ENCODE measurements around the gene MAST2.
"Not testable (repeated sequence)": the region's sequence is repeated elsewhere in the genome, so short reads cannot be mapped to it uniquely, and the experiment has no call there.

Gene MAST2

DNA sequence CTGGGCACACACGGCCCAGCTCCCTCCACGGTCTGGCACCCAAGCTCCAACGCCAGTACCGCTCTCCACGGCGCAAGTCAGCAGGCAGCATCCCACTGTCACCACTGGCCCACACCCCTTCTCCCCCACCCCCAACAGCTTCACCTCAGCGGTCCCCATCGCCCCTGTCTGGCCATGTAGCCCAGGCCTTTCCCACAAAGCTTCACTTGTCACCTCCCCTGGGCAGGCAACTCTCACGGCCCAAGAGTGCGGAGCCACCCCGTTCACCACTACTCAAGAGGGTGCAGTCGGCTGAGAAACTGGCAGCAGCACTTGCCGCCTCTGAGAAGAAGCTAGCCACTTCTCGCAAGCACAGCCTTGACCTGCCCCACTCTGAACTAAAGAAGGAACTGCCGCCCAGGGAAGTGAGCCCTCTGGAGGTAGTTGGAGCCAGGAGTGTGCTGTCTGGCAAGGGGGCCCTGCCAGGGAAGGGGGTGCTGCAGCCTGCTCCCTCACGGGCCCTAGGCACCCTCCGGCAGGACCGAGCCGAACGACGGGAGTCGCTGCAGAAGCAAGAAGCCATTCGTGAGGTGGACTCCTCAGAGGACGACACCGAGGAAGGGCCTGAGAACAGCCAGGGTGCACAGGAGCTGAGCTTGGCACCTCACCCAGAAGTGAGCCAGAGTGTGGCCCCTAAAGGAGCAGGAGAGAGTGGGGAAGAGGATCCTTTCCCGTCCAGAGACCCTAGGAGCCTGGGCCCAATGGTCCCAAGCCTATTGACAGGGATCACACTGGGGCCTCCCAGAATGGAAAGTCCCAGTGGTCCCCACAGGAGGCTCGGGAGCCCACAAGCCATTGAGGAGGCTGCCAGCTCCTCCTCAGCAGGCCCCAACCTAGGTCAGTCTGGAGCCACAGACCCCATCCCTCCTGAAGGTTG, 231.4 kb downstream of the MAST2 start:
- DNase-seq: no peak

DNA sequence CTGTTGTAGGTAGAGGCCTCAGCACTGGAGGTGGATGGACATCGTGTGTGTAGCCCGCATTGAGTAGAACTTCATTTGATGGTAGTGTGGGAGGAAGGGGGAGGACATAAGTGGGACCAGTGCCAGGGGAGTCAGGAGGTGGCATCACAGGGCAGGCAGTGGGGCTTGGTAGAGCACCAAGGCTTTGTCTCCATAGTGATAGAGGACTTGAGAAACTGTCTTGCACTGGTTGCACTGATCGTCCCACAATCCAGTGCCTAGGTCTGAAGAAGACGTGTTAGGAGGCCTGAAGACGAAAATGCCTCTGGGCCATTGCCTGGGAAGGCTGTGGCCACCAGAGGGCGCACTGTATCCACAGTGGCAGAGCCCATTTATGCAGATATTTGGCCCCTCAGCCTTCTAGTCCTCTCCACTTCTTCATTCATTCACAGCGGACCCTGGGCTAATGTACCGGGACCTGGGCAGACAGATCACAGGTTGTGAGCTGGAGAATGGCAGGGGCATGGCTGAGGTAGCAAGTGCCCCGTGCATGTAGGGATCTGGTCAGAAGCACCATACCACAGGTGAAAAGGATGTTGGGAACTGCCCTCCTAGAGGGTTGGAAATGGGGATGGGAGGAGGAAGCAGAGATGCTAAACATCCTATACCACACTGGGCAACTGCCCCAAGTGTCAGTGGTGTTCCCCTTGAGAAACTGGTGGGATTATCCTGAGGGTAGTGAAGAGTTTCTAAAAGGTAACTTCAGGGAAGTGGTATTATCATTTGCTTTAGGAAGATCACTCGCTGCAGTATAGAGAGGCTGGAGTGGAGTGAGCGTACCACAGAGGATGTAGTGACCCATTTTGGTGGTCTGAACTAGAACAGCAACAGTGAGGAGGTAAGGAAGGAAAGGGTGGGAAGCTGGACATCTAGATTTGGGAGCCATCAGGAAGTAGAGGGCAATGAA, 233.8 kb downstream of the MAST2 start:
- peak; percentile 77 to 80 for DNase-seq

DNA sequence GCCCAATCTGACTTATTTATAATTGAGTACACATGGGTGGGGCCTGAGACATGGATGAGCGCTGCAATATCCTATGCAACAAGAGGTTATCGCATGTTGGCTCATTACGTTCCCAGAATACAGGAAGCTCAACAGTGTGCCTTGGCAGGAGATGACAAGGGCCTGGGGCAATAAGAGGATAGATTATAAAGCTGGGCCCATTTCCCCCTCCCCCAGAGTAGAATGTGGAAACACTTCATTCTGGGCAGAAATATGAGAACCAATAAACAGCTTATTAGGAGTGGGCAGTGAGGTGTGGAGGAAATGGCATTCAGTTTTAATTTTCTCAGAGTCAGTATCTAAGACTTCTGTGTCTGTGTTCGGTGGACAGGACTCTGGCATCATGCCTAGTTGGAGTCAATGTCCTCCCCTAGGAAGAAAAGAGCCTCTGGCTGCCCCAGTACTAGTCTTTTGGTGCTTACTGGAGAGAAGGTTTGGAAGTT, 236.2 kb downstream of the MAST2 start:
- no peak for DNase-seq

DNA sequence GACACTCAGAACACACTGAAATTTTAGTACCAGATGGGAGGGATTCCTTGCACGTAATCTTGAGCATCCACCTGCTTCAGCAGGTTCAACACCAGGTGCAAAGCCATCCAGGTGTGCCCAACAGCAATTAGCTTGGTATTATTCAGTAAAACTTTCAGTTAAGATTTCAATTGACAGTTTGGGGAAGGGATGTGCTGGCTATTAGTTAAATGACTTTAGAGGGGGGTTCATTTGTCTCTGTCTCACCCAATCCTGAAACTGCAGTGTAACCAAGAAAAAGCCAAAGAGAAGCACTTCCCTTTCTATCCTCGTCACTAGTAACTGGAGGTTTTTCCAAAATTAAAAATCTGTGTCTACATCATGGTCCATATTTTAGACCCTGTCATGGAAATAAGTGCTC, 238.1 kb downstream of the MAST2 start:
- no peak for DNase-seq

DNA sequence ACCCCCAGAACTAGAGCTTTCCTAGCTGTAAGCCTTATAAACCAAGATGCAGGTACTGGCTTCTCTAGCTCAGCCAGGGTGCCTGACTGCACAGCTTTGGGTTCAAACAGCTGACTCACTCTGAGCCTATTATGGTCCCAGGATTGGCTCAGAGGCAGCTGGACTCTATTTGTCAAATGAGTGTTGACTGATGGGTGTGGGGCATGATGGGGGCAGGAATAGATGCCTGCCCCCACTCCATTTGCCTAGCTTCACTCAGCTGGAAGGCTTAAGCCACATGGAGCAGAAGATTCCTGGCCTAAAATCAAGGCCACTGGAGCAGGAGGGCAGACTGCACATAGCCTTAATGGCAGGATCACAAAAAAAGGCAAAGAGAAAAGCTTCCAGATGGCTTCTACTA, 238.6 kb downstream of the MAST2 start:
- DNase-seq: no peak

DNA sequence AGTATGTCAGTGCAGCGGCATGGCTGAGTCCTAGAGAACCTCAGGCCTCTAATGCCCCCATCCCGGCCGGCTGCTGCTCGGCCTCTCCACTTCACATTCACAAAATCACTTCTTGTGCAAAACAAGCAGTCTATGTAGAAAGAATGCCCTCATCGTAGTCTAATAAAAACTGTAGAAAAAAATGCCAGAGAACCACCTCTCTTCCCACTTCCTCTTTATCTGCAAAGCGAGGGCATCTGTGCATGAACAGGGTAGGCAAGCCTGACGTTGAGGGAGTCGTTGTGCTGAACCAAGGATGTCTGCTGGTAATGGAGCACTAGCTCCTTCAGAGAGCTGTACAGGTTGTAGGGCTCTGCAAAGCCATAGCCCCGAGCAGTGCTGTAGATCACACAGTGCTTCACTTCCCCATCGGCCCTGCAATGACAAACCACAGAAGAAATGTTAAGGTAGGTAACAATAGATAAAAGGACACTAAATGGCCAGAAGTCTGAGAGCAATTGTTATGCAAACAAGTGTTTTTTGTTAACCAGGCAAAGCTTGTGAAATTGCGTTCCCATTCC, 240.1 kb downstream of the MAST2 start:
- DNase-seq: peak in 1 of 2 donors; percentile 66

DNA sequence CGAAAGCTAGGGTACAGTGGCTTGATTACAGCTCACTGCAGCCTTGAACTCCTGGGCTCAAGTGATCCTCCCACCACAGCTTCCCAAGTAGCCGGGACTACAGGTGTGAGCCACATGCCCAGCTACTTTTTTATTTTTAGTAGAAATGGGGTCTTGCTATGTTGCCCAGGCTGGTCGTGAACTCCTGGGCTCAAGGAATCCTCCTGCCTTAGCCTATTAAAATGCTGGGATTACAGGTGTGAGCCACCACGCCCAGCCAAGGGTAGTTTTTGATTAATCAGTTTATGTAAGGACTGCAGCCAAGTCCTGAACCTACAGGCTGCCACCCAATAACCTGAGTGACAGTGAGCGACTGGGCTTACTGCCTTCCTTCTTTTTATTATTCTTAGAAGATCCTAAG, 240.7 kb downstream of the MAST2 start:
- no peak for DNase-seq

DNA sequence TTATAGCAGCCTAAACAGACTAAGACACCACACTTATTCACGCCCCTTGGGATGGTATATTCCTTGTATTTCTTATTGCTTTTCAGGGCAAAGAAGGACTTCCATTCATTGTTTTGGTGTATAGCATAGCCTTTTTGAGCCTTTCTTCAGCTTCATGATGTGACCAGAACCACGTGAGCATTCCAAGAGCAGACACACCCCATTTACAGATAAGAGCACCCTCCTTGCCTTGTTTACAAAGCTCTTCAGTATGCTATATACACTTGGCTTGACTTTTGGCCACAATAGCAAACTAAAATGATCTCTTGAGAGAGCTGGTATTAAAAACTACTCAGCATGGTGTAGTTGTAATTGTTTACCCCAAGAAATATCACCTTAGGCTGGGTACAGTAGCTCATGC, 250.3 kb downstream of the MAST2 start:
- no peak for DNase-seq

DNA sequence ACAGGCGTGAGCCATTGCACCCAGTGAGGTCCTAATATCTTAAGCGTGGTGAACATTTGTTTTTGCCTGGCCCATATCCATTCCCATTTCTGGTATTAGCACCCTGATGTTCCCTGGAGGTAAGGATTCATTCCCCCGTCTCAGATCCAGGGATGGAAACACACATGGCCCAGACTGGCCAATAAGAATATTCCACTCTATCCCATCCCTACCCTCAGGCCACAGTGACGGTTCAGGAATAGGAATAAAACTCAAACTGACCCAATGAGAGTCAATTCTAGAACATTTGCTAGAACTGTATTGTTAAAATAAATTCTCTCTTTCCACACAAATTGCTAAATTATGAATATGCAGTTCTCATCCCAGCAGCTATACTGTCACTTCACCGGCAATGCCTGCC, 252.9 kb downstream of the MAST2 start:
- DNase-seq: no peak

DNA sequence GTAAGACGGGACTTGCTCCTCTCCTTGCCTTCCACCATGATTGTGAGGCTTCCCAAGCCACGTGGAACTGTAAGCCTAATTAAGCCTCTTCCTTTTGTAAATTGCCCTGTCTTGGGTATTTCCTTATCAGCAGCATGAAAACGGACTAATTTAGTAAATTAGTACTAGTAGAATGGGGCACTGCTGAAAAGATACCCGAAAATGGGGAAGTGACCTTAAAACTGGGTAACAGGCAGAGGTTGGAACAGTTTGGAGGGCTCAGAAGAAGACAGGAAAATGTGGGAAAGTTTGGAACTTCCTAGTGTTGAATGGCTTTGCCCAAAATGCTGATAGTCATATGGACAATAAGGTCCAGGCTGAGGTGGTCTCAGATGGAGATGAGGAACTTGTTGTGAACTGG, 253.8 kb downstream of the MAST2 start:
- DNase-seq: not testable (repeated sequence)

DNA sequence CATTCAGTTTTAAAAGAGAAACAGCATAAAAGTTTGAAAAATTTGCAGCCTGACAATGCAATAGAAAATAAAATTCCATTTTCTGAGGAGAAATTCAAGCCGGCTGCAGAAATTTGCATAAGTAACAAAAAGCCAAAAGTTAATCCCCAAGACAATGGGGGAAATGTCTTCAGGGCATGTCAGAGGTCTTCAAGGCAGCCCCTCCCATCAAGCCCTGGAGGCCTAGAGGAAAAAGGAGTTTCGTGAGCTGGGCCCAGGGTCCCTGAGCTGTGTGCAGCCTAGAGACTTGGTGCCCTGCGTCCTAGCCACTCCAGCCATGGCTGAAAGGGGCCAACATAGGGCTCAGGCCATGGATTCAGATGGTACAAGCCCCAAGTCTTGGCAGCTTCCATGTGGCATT, 254.4 kb downstream of the MAST2 start:
- DNase-seq: no peak

DNA sequence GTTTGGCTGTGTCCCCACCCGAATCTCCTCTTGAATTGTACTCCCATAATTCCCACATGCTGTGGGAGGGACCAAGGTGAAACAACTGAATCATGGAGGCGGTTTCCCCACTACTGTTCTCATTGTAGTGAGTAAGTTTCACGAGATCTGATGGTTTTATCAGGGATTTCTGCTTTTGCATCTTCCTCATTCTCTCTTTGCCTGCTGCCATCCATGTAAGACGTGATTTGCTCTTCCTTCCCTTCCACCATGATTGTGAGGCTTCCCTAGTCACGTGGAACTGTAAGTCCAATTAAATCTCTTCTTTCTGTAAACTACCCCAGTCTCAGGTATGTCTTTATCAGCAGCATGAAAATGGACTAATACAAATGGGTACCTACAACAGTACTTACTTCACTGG, 255.5 kb downstream of the MAST2 start:
- no peak for DNase-seq

DNA sequence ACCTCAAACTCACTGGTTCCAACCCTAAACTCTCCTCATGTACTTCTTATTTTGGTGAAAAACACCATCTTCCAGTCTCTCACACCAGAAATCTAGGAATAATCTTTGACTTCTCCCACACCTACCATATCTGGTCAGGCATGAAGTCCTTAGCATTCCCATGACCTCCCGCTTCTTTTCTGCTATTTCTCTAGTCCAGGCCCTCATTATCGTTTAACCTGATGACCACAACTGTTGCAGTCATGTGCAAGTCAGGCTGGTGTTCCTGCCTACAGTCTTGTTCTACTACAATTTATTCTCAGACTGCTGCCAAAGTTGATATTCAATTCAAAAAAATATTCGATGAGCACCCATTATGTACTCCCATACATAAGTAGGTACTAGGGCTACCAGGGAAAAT, 257.7 kb downstream of the MAST2 start:
- DNase-seq: no peak

DNA sequence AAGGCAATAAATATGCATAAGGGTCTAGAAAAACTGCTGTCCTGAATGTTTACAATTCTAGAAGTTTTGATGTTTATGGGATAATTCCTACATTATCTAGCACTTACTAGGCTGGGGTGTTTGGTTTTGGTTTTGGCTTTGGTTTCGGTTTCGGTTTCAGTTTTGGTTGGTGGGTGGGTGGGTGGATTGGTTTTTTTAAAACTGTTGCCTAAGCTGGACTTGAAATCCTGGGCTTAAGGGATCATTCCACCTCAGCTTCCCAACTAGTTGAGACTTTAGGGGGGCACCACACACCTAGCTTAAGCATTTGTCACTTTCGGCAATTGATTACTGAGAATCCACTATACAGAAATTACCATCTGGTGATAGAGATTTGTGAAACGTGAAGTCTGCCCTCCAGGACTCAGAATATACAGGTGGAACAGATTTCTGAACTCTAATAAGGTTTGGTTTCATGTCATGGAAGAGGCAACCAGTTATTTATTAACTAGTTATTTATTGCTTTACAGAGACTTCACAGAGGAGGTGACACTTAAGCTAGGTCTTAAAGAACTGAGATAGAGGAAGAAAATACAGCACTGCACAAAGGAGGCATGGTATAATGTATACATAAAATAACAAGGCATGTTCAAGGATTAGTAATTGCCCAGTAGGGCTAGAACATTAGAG, 259.4 kb downstream of the MAST2 start:
- DNase-seq: peak; percentile 2 to 48

DNA sequence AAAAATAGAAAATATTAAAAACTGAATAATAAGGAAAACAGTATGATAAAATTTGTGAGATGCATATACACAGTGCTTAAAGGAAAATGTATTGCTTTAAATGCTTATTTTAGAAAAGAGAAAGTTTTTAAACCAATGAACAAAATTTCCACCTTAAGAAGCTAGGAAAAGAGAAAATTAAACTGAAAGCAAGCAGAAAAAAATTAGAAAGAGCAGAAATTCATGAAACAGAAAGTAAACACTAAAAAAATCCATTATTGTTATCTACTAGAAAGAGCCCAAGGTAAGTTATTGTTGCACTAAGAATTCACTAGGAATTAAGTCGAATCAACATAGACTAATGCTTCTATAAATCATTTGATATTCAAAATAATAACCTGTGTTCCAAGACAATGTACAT, 261.3 kb downstream of the MAST2 start:
- DNase-seq: no peak

DNA sequence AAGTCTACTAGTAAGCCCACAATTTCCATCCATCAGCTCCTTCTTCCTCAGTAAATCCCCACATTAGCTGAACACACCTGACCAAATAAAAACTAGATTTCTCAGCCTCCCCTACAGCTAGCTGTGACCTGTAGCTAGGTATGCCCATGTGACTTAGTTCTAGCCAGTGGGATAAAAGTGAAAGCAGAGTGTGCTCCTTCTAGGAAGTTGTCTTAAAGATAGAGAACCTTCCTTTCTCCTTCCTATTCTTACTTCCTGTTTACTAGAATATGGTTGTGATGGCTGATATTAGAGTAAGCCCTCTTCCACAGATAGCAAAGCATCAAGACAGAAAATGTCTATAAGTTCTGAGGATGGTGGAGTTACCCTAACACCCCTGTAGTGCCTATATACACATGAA, 262.0 kb downstream of the MAST2 start:
- peak in 1 of 2 donors; percentile 41 for DNase-seq

DNA sequence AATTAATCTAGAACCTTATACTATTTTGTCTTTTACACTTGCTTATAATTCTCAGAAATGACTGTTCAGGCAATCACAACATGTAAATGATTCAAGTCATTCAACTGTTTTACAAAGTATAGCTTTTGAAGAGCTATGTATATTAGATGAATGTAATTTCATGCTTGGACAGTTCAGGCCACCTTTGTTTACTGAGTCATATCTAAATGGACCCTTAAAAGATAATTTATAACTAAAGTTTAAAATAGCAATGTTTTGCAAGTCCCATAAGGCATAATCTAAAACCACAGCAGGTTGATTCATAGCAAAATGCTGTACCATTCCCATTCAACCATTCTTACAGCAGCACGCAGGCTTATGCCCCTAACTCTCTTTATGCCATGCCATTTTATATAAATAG, 264.2 kb downstream of the MAST2 start:
- DNase-seq: no peak

DNA sequence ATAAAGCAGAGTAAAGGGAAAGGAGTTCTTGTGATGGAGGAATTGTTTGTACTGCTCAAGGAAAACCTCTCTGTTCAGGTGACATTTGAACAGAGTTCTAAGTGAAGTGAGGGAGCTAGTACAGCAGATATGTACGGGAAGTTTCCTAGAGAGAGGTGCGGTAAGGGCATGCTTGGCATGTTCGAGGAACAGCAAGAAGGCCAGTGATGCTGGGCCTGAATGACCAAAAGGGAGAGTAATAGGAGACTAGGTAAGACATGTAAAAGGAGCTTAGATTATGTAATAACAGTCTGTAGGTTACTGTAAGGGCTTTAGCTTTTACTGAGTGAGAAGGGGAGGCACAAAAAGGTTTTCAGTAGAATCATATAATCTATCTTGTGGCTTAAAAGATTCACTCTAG, 265.1 kb downstream of the MAST2 start:
- DNase-seq: no peak

DNA sequence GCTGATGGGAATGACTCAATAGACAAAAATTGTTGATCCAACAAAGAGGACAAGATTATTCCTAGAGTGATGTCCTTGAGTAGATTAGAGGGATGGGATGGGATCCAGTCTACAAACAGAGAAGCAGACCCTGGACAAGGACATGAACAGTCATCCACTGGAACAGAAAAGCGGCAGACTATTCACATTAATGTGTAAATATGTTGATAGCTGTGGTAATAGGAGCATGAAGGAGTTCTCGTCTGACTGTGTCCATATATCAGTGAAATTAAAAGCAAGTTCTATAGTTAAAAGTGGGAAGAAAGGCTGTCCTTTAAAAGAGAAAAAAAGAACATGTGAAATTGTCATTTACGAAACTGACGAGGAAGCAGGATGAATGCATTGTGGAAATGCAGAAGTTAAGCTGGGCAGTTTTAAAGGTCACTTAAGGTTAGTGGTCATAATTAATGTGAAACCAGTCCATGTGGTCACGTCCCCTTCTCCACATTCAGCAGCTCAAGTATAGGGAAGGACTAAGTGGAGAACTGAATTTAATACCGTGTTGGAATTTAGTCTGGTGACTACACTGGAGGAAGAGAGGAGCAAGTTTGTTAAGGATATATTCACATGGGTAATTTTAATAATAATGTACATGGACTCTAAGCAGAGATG, 266.9 kb downstream of the MAST2 start:
- peak in 1 of 2 donors; percentile 0 for DNase-seq

DNA sequence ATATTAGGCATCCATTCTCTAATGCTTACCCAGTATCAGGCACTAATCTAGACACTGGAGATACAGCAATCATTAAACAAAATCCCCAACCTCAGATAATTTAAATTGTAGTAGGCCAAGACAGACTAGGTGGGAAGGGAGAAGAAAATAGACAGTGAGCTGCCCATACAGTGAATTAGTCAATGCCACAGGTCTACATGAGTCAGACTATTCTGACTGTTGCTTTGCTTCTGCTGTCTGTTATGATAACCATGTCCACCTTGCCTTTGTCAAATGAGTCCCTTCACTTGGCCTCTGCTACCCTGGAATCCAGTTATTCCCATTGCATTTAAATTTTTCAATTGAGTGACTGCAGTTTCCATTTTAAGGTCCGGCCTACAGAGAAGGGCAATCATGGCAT, 269.6 kb downstream of the MAST2 start:
- DNase-seq: no peak

DNA sequence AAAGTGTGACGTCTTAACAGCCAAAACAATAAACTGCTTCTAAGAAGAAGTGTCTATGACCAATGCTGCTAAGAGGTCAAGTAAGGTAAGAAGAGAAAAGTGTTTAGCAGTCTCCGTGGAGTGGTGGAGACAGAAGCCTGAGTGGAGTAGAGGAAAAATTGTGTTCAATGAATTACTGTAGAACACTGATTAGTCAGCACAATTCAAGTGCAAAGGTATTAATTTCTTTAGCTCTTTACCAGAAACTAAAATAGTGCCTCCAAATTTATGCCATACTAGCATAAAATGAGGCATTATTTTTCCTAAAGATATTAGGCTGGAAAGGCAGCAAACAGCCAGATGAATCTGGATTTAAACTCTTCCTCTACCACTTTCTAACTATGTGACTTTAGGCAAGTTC, 272.9 kb downstream of the MAST2 start:
- no peak for DNase-seq

DNA sequence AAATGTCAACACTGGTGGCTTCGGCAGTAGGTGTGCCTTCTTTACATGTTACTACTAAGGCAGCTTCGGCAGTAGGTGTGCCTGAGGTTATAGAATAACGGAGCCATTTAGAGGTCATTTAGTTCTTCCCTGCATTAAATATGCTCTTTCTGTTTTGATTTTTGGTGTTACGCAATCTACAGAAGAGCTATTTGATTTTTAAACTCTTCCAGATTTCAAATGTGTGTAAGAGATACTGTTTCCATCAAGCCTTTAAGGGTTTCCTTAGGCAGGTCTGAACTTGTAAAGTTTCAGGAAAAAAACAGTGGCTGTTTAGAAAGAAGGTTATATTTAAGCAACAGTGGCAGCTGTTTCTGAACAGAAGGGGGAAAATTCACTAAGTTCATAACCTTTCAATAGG, 274.2 kb downstream of the MAST2 start:
- DNase-seq: no peak

All from CD4-positive, alpha-beta T cell treated with Interleukin-1 beta for 1 hour (primary cell).